GM13977 (cell line): ENCODE results near the gene LINS1.

Source experiments
- DNase-seq: peaks from one replicate; pipeline ENCODE4 v3.0.0; 2012; ENCODE audit warnings: low spot score
- CTCF ChIP-seq: IDR thresholded peaks from 2 replicates; pipeline ENCODE4 v1.5.1; 2012; ENCODE audit warnings: mild to moderate bottlenecking, control low read depth; ENCODE audit not compliant: insufficient read depth; ENCODE audit errors: extremely low read depth, missing control alignments
- in situ Hi-C: fragments of 300-500 bp; cut with MboI; formaldehyde crosslinking; loops from one replicate; pipeline ENCODE4 v1.12.0; 2022; ENCODE audit warnings: low sequenced_read_pairs, low pct_unique_long_range_greater_than_20kb, mixed read lengths, inconsistent platforms; ENCODE audit not compliant: unreplicated experiment

LINS1 gene

DNA sequence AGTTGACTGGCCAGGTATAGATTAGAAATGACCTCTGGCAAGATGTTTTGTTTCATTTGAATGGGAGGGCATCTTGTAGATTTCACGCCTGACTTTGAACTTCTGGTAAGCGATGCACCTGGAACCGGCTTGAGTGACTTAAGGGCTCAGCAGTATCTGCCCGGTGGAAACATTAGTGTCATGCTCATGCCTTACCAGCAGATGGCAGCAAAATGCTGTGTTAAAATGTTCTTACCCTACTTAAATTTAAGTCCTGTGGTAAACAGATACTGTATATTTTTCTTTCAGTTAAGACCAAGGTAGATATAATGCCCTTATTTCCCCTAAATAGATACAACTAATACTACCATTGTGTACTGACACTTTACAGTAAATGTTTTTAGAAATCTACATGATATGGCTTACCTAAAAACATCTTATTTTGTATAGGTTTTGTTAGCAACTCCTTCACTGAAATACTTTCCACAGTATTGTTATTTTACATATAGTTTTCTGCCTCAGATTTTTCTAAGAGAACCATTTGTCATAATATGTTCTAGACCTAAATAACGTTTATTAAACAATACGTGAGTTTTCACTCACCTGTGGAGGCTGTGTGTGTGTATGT lies 25.9 kb upstream of the LINS1 start:
- DNase-seq: peak; percentile 66
- peak; percentile 77 for TF ChIP-seq CTCF
- in situ Hi-C loops: loop anchor here (25.0 kb wide), 1 partner anchor 284 kb away; the partner anchor contains the start of gene LRRK1

DNA sequence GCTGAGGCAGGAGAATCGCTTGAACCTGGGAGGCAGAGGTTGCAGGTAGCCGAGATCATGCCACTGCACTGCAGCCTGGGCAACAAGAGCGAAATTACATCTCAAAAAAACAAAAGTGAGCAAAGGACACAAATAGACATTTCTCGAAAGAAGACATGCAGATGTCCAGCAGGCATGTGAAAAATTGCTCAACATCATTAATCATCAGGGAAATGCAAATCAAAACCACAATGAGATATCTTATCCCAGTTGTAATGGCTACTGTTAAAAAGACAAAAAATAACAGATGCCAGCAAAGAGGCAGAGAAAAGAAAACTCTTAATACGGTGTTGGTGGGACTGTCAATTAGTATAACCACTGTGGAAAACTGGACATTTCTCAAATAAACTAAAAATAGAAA lies 21.3 kb upstream of the LINS1 start:
- no peak for TF ChIP-seq CTCF
- no peak for DNase-seq
- in situ Hi-C loops: loop anchor here (25.0 kb wide), 2 partner anchors 639 to 1361 kb away; partner anchors contain the start of genes CHSY1 and LRRC28

GRCh38 chr15:100616700-100617099 lies 14.7 kb upstream of the LINS1 start:
- in situ Hi-C loops: loop anchor here (25.0 kb wide), 2 partner anchors 646 to 1354 kb away; partner anchors contain the start of genes CHSY1 and LRRC28
- DNase-seq: no peak
- TF ChIP-seq CTCF: no peak

DNA sequence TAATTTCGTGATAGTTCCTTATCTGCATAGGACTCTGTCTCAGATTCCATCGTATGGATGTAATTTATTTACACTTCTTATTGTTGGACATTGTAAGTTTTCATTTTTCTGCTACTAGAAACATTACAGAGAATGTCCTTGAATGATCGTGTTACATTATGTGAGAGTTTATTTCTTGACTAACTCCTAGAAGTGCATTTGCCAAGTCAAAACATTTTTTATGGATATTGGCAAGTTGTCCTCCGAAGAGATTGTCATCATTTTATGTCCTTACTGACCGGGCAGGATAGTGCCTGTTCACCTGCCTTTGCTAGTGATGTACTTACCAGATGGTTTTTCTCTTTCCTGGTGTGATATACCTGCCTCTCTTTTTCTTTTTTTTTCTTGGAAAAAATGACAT lies 13.8 kb upstream of the LINS1 start:
- TF ChIP-seq CTCF: no peak
- DNase-seq: no peak
- in situ Hi-C loops: loop anchor here (25.0 kb wide), 2 partner anchors 646 to 1354 kb away; partner anchors contain the start of genes CHSY1 and LRRC28

DNA sequence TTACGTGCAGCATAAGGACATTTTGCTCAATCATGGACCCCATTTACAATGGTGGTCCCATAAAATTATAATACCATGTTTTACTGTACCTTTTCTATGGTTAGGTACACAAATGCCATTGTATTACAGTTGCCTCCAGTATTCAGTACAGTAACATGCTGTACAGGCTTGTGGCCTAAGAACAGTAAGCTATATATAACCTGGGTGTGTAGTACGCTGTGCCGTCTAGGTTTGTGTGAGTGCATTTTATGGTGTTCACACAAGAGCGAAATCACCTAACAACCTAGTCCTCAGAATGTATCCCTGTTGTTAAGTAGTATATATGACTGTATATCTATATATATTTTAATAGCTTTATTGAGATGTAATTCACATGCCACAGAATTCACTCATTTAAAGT lies 12.9 kb upstream of the LINS1 start:
- no peak for TF ChIP-seq CTCF
- in situ Hi-C loops: loop anchor here (25.0 kb wide), 2 partner anchors 647 to 1353 kb away; partner anchors contain the start of genes CHSY1 and LRRC28
- DNase-seq: no peak

GRCh38 chr15:100614336-100614735 lies 12.4 kb upstream of the LINS1 start:
- TF ChIP-seq CTCF: no peak
- no peak for DNase-seq
- in situ Hi-C loops: loop anchor here (25.0 kb wide), 2 partner anchors 648 to 1352 kb away; partner anchors contain the start of genes CHSY1 and LRRC28

DNA sequence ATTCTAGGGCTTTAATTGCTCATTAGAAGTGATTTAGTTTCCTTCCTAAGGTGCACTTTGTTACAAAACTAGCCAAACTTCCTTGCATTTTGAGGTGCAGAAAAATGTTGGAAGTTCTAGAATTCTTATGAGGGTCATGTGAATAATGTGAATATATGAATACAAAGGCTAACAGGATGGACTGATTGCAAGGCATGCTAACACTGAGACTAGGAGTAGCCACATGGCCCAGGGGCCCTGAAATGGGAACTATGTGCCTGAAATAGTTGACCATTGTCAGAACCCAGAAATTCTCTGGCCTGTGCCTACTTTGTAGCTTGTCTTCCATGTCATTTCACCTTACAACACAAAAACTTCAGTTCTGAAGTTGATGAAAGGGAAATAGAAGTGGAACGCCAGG lies 11.2 kb upstream of the LINS1 start:
- no peak for DNase-seq
- in situ Hi-C loops: loop anchor here (25.0 kb wide), 2 partner anchors 649 to 1351 kb away; partner anchors contain the start of genes CHSY1 and LRRC28
- TF ChIP-seq CTCF: no peak
